PC-9 (cell line): Measurements from ENCODE around the gene RGSL1.

Source experiments
- EZH2 ChIP-seq: fragments of 200-600 bp; sonication (generic); IDR thresholded peaks from 2 replicates; pipeline ENCODE4 v1.8.0; 2017; ENCODE audit warnings: antibody characterized with exemption, low read depth
- TF ChIP-seq, protein P1 (sequence below): fragments of 200-600 bp; sonication (generic); conservative IDR thresholded peaks from 2 replicates; pipeline ENCODE4 v1.6.1; 2017; ENCODE audit warnings: mixed run types, antibody characterized with exemption, mild to moderate bottlenecking, moderate library complexity

DNA sequence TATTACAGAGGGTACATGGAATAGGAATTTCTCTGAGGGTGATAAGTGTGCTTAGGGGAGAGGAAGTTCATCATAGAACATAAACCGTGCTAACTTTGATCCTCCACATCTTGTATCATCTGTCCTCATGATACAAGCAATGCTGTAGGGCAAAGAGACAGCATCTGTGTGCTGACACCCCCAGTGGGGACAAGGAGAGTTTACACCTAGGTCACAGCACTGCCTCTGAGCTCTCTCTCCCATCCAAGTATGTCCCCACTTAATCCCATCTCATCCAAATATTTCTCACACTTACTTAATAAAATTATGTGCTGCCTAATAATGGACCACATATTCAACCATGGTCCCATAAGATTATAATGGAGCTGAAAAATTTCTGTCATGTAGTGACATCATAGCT, 45.2 kb upstream of the RGSL1 start:
- TF ChIP-seq, protein P1, sequence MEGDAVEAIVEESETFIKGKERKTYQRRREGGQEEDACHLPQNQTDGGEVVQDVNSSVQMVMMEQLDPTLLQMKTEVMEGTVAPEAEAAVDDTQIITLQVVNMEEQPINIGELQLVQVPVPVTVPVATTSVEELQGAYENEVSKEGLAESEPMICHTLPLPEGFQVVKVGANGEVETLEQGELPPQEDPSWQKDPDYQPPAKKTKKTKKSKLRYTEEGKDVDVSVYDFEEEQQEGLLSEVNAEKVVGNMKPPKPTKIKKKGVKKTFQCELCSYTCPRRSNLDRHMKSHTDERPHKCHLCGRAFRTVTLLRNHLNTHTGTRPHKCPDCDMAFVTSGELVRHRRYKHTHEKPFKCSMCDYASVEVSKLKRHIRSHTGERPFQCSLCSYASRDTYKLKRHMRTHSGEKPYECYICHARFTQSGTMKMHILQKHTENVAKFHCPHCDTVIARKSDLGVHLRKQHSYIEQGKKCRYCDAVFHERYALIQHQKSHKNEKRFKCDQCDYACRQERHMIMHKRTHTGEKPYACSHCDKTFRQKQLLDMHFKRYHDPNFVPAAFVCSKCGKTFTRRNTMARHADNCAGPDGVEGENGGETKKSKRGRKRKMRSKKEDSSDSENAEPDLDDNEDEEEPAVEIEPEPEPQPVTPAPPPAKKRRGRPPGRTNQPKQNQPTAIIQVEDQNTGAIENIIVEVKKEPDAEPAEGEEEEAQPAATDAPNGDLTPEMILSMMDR, result no peak
- no peak for TF ChIP-seq EZH2
